Activated T-cell treated with anti-CD3 and anti-CD28 coated beads, Interleukin-2, amount 50 U/mL, for 48 hours (primary cell): ENCODE results near the gene ITGAX.
"Not testable (repeated sequence)": the region's sequence is repeated elsewhere in the genome, so short reads cannot be mapped to it uniquely, and the experiment has no call there.

Source experiments
- DNase-seq, 2 experiments: peaks; one replicate each; pipeline ENCODE4 v3.0.0-alpha.2; 2020

Gene ITGAX

DNA sequence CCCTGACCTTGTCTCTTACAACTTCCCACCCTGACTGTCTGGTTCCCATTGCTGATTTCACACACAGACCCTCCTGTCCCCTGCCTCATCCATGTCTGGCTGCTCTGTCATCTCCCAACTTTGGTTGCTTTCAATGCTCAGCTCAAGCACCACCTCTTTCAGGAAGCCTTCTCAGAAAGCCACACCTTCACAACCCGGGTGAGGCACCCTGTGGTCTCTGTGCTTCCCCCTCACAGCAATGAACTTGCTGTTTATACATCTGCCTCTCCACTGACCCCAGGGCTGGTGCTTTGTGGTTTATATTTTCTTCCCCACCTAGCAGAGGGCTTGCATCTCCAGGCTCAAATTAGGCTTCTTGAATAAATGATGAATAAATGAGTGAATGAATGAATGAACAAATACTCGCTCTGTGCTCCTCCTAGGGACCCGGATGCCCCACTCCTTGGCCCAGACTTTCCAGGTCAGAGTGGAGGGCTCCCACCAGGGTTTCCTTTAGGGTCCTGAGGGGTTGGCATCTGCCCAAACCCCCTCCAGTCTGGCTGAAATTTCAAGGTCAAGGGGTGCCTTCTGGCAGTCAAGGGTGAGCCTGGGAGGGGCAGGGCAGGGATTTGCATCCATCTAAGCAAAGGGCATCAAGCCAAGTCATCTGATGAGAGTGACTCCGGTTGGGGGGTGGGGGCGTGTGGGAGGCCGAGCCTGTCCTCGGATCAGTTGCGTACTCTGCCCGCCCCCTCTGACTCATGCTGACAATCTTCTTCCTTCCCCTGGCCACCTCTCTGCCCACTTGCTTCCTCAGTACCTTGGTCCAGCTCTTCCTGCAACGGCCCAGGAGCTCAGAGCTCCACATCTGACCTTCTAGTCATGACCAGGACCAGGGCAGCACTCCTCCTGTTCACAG lies at the start of gene ITGAX:
Gene ITGAX (plus strand): TSS at position 783 of the 898 bp plus-strand sequence. CDS start 79 bp downstream, at position 862.
- DNase-seq = peak; percentile 85 to 88

- DNase-seq = no peak
These were observed 49.8 kb upstream of the ITGAX start for GRCh38 chr16:31305219-31305618.

DNA sequence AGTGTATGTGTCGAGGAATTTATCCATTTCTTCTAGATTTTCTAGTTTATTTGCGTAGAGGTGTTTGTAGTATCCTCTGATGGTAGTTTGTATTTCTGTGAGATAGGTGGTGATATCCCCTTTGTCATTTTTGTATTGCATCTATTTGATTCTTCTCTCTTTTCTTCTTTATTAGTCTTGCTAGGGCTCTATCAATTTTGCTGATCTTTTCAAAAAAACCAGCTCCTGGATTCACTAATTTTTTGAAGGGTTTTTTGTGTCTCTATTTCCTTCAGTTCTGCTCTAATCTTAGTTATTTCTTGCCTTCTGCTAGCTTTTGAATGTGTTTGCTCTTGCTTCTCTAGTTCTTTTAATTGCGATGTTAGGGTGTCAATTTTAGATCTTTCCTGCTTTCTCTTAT lies 46.6 kb upstream of the ITGAX start:
- DNase-seq = not testable (repeated sequence)

GRCh38 chr16:31322500-31322899 lies 32.5 kb upstream of the ITGAX start:
- DNase-seq = no peak

- DNase-seq = no peak
These were observed 30.9 kb upstream of the ITGAX start for GRCh38 chr16:31323959-31324629.

DNA sequence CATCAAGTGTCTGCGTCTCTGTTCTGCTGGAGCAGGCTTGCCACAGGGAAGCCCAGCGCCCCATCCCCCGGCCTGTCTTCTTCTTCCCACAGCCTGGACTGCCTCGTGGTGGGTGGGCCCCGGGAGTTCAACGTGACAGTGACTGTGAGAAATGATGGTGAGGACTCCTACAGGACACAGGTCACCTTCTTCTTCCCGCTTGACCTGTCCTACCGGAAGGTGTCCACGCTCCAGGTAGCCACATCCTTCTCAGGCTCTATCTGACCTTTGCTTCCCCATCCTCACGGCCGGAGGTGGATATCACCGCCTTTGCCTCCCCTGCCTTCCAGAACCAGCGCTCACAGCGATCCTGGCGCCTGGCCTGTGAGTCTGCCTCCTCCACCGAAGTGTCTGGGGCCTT lies 29.8 kb upstream of the ITGAX start:
- DNase-seq = no peak

- DNase-seq = no peak
These were observed 27.2 kb upstream of the ITGAX start for GRCh38 chr16:31327646-31328225.

GRCh38 chr16:31328322-31329052 lies 26.5 kb upstream of the ITGAX start:
- DNase-seq = no peak

DNA sequence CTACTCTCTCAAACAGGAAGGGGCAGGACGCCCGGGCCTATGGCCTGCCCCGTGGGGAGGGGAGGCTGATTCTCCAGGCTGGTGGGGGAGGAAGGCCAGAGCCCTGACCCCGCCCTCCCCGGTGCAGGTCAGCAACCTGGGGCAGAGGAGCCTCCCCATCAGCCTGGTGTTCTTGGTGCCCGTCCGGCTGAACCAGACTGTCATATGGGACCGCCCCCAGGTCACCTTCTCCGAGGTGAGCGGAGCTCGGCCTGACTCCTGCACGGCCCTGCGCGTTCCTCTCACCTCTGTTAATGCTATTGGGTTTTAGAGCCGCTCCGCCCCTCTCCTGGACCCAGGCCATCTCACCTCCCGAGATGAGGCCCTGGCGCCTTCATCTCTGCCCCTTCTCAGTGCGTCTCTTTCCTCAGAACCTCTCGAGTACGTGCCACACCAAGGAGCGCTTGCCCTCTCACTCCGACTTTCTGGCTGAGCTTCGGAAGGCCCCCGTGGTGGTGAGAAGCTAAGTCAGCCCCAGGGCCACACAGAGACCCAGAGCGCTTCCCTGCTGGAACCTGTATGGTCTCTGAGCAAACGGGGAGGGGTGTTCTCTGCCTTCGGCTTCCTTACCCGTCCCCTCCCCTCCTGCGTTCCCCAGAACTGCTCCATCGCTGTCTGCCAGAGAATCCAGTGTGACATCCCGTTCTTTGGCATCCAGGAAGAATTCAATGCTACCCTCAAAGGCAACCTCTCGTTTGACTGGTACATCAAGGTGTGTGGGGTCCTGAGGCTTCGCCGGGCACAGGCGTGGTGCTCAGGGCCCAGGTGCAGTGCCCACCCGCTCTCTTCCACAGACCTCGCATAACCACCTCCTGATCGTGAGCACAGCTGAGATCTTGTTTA lies 25.1 kb upstream of the ITGAX start:
- DNase-seq = no peak

GRCh38 chr16:31330553-31330890 lies 24.5 kb upstream of the ITGAX start:
- DNase-seq = no peak

GRCh38 chr16:31331141-31331764 lies 23.7 kb upstream of the ITGAX start:
- peak in 1 of 2 experiments; percentile 40 for DNase-seq

DNA sequence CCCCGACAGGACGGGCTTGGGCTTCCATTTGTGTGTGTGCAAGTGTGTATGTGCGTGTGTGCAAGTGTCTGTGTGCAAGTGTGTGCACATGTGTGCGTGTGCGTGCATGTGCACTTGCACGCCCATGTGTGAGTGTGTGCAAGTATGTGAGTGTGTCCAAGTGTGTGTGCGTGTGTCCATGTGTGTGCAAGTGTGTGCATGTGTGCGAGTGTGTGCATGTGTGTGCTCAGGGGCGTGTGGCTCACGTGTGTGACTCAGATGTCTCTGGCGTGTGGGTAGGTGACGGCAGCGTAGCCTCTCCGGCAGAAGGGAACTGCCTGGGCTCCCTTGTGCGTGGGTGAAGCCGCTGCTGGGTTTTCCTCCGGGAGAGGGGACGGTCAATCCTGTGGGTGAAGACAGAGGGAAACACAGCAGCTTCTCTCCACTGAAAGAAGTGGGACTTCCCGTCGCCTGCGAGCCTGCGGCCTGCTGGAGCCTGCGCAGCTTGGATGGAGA lies 23.1 kb upstream of the ITGAX start:
- DNase-seq = no peak

- no peak for DNase-seq
These were observed 22.4 kb upstream of the ITGAX start for GRCh38 chr16:31332544-31332943.

DNA sequence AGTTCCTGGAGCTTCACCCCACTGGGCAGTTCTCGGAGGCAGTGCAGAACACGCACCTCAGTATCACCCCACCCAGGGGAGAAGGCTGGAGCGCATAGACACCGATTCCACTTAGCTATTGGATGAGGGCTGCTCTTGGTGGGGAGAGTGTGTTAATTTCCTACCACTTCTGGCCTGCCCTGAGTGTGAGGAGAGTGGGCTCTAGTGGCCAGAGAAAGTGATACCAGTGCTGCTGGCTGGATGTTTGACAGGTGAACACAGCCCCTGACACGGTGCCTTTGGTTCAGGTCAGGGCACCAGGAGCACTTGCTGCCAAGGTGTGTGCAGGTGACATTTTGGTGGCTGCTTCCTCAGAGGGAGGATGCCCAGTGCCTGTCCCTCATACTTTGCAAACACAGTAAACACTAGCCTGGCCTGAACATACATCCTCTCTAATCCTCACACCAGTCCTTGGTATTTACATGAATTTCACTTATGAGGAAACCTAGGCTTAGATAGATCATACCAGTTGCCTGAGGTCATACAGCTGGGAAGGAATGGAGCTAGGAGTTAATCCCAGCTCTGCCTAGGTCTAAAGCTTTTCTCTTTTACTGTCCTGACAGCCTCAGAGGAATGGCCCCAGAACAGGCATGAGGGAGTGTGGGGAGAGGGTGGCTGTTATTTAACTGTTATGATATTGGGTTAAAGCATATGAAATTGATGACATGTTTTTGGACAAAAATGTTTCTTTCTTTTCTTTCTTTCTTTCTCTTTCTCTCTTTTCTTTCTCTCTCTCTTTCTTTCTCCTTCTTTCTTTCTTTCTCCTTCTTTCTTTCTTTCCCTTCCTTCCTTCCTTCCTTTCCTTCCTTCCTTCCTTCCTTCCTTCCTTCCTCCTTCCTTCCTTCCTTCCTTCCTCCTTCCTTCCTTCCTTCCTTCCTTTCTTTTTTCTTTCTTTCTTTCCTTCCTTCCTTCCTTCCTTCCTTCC lies 21.0 kb upstream of the ITGAX start:
- no peak for DNase-seq

GRCh38 chr16:31334934-31335333 lies 20.0 kb upstream of the ITGAX start:
- DNase-seq = no peak

DNA sequence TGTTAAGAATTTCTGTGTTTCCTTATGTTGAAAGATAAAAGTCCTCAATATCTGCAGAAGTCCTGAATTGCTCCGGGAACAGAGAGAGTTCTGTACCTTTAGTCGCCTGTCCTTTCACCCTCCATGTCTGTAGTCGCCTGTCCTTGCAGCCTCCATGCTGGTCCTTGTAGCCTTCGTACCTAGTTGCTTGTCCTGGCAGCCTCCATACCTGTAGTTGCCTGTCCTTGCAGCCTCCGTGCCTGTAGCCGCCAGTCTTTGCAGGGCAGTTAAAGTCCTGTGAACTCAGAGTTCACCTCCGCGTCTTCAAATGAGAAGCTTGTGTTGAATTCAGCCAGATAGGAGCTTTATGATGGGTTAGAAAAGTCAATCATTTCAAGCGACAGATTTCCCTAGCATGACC lies 19.5 kb upstream of the ITGAX start:
- no peak for DNase-seq

- peak in 1 of 2 experiments; percentile 12 for DNase-seq
These were observed 16.8 kb upstream of the ITGAX start for GRCh38 chr16:31338166-31338685.

DNA sequence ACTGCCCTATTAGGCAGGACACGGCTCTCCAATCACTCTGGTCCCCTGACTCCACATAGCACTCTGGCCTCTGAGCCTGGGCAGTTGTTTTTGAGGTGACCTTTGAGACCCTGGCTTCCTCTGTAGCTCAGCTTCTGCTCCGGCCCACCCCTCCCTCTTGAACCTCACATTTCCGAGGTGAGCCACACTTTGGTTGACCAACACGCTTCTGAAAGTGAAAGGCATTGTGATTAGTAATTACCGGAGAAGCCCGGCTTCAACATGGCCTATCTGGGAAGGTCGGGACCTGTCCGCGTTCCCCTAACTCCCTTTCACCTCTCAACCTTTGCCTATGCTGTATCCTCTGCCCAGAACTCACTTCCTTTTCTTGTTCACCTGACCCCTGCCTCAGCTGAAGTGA lies 10.3 kb upstream of the ITGAX start:
- no peak for DNase-seq

DNA sequence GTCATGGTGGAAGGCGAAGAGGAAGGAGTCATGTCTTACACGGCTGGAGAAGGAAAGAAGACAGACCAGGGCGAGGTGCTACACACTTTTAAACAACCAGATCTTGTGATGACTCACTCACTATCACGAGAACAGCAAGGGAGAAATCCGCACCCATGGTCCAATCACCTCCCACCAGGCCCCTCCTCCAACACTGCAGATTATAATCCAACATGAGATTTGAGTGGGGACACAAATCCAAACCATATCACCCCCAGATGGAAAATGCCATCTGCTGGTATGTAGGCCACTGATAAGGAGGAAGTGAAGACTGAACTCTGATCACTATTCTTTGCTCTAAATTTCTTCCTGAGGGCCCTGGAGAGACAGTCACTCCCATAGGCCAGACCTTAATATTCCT lies 7.5 kb upstream of the ITGAX start:
- DNase-seq = no peak

GRCh38 chr16:31348579-31348978 lies 6.4 kb upstream of the ITGAX start:
- DNase-seq = no peak
